ENCODE results near the gene NTN3. TPM values are rescaled to one million over a fixed set of nuclear protein-coding genes. Genes with fewer than 3 reads are reported as not detected.
"Not testable (repeated sequence)": the region's sequence is repeated elsewhere in the genome, so short reads cannot be mapped to it uniquely, and the experiment has no call there.

NTN3 gene
- total RNA-seq, 1 experiment from 2014 or later: not detected

DNA sequence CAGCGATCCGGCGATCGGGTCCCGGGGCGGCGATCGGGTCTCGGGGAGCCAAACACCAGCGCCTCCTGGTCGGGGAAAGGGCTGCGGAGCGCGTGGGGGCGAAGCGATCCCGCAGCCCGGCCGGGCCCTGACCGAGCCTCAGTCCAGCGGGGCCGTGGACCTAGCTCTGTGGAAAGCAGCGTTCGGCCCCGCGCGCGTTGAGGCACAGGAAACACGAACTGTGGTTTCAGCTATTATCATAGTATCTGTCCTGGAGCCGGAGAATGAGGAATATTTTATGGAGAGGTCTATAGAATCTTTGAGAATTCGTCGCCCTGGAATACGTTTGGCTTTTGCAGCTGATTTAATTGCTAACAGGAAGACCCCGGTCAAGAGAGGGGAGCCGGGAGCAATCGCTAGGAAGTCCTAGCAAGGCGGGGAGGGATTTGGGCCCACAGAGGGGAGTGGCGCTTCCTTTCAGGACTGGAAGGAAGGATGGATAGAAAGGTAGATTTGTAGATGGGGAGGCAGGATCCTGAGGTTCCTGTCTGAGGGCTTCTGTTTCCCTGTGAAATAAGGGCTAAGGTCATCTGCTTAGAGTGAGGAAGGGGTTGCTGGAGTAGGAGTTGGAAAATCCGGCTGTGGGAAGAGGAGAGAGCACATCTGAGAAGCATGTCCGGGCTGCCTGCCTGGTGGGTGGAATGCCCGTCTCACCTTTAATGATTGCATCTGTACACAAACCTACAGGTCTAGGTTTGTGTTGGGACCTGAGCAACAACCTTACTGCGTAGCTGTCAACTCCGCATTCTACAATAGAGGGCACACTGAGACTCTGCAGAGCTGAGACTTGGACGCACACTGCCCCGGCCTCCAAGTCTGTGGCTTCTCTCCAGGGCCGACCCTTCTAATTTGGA, 41.1 kb upstream of the NTN3 start:
- TF ChIP-seq, protein P1, sequence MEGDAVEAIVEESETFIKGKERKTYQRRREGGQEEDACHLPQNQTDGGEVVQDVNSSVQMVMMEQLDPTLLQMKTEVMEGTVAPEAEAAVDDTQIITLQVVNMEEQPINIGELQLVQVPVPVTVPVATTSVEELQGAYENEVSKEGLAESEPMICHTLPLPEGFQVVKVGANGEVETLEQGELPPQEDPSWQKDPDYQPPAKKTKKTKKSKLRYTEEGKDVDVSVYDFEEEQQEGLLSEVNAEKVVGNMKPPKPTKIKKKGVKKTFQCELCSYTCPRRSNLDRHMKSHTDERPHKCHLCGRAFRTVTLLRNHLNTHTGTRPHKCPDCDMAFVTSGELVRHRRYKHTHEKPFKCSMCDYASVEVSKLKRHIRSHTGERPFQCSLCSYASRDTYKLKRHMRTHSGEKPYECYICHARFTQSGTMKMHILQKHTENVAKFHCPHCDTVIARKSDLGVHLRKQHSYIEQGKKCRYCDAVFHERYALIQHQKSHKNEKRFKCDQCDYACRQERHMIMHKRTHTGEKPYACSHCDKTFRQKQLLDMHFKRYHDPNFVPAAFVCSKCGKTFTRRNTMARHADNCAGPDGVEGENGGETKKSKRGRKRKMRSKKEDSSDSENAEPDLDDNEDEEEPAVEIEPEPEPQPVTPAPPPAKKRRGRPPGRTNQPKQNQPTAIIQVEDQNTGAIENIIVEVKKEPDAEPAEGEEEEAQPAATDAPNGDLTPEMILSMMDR (IDR thresholded peaks at IDR 0.05; ENCODE audit: unreplicated experiment): peak; percentile 15
- H3K36me3 Mint-ChIP-seq (ENCODE audit: insufficient read depth, unreplicated experiment): peaks cover 11% of the 10 kb centered on the region
- DNase-seq (ENCODE audit: unreplicated experiment): peak; percentile 42
- ChIA-PET POLR2A (interaction anchor here (0.8 to 2.1 kb wide), 17 partner anchors 12 to 179 kb away, joined by 3 to 10 read pairs (median 4); partner anchors contain the start of genes ECI1, NTN3, TBC1D24 and TEDC2), CTCF (interaction anchor here (0.5 to 2.5 kb wide), 16 partner anchors 9 to 1704 kb away, joined by 3 to 15 read pairs (median 4); partner anchors contain the start of gene CCDC78)
- no peaks in the 10 kb centered on the region for H3K27me3 Mint-ChIP-seq (ENCODE audit: insufficient read depth, unreplicated experiment)
- peak overlapping the region; percentile 16 for H3K27ac Mint-ChIP-seq (ENCODE audit: low read depth, unreplicated experiment)
- TSS peak; percentile 29 for BruUV-seq (replicated peaks)
- peaks cover 20% of the 10 kb centered on the region for H3K4me1 Mint-ChIP-seq (ENCODE audit: insufficient read depth, unreplicated experiment)
- peak overlapping the region; percentile 86 for H3K4me3 Mint-ChIP-seq (ENCODE audit: unreplicated experiment)
- intact Hi-C loops (cut with micrococcal nuclease): loop anchor here (1.0 kb wide), 1 partner anchor 90 kb away; the partner anchor contains the start of gene ABCA3
- no peaks in the 10 kb centered on the region for H3K9me3 Mint-ChIP-seq (ENCODE audit: unreplicated experiment)

DNA sequence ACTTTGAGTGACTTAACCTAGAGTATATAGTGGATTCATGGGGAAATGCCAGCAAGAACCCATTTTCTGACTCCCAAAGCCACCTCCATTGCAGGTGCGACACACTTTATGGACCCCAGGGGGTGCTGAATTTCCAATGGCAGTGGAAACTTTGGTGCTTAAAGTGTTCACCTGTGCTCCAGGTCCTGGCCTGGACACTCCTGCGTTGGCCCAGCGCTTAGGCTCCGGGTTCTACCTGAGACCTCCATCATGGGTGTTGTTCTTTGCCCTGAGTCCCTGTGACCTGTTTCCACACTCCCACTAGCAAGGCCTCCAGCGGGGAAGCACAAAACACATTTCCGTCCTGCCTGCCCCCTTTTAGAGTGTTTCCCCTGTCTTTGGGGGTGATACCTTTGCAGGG, 38.8 kb upstream of the NTN3 start:
- BruUV-seq (replicated peaks): no TSS peak
- no peaks in the 10 kb centered on the region for H3K27me3 Mint-ChIP-seq (ENCODE audit: insufficient read depth, unreplicated experiment)
- H3K4me1 Mint-ChIP-seq (ENCODE audit: insufficient read depth, unreplicated experiment): peaks cover 10% of the 10 kb centered on the region
- CTCF ChIA-PET: no interaction called here
- POLR2A ChIA-PET: no interaction called here
- no peak for DNase-seq (ENCODE audit: unreplicated experiment)
- peaks cover 21% of the 10 kb centered on the region for H3K36me3 Mint-ChIP-seq (ENCODE audit: insufficient read depth, unreplicated experiment)
- H3K9me3 Mint-ChIP-seq (ENCODE audit: unreplicated experiment): no peaks in the 10 kb centered on the region
- TF ChIP-seq, protein P1 (IDR thresholded peaks at IDR 0.05; ENCODE audit: unreplicated experiment): no peak
- no peak overlapping the region for H3K4me3 Mint-ChIP-seq (ENCODE audit: unreplicated experiment)
- no peak overlapping the region for H3K27ac Mint-ChIP-seq (ENCODE audit: low read depth, unreplicated experiment)
- intact Hi-C loops (cut with micrococcal nuclease): no loop called here

DNA sequence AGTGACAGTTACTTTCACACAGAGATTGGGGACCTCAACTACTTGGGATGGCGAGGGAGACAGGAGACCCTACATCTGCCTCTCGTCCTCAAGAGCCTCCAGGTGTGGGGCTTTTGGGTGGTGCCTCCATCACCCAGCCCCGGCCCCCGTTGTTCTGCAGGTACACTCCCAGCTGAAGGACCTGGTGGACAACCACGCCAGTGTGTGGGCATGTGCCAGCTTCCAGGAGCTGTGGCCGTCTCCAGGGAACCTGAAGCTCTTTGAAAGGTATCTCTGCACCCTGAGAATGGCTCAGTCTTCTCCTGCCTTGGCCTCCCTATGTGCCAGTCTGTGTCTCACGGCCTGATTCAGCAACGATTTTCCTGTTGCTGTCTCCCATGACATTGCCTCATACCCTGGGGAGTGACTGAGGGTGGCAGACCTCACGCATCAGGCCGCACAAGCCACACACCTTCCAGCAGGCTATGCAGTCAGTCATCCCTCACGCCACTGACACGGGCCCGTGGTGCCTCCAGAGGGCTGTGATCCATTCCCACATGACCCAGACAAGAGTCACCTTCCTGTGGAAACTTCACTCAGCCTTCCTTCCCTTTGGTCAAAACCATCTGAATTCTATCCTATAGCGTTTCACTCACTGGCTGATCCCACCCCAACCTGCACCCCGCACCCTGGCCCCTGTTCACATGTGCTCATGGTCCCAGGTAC, 38.1 kb upstream of the NTN3 start:
- no peak overlapping the region for H3K27ac Mint-ChIP-seq (ENCODE audit: low read depth, unreplicated experiment)
- CTCF ChIA-PET: no interaction called here

DNA sequence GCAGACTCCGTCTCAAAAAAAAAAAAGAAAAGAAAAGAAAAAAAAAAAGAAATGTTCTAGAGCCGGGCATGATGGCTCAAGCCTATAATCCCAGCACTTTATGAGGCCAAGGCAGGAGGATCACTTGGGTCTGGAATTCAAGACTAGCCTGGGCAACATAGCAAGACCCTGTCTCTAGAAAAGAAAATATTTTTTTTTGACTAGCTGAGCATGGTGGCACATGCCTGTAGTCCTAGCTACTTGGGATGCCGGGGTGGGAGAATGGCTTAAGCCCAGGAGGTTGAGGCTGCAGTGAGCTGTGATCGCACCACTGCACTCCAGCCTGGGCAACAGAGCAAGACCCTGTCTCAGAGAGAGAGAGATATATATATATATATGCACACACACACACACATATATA, 35.9 kb upstream of the NTN3 start:
- H3K9me3 Mint-ChIP-seq (ENCODE audit: unreplicated experiment); H3K27me3 Mint-ChIP-seq (ENCODE audit: insufficient read depth, unreplicated experiment); BruUV-seq (replicated peaks); DNase-seq (ENCODE audit: unreplicated experiment); CTCF ChIA-PET; H3K27ac Mint-ChIP-seq (ENCODE audit: low read depth, unreplicated experiment); intact Hi-C loops (cut with micrococcal nuclease); H3K4me1 Mint-ChIP-seq (ENCODE audit: insufficient read depth, unreplicated experiment); H3K4me3 Mint-ChIP-seq (ENCODE audit: unreplicated experiment): not testable (repeated sequence)
- peaks cover 49% of the 10 kb centered on the region for H3K36me3 Mint-ChIP-seq (ENCODE audit: insufficient read depth, unreplicated experiment)
- POLR2A ChIA-PET: interaction anchor here (1.2 kb wide), 1 partner anchor 163 kb away, joined by 3 read pairs; no protein-coding TSS in a partner anchor

More for the DNA sequence above, 38.1 kb upstream of the NTN3 start:
- no peak overlapping the region for H3K4me3 Mint-ChIP-seq (ENCODE audit: unreplicated experiment)
- H3K4me1 Mint-ChIP-seq (ENCODE audit: insufficient read depth, unreplicated experiment): peaks cover 7% of the 10 kb centered on the region
- peaks cover 28% of the 10 kb centered on the region for H3K36me3 Mint-ChIP-seq (ENCODE audit: insufficient read depth, unreplicated experiment)
- POLR2A ChIA-PET: no interaction called here
- TF ChIP-seq, protein P1 (IDR thresholded peaks at IDR 0.05; ENCODE audit: unreplicated experiment): no peak
- intact Hi-C loops (cut with micrococcal nuclease): no loop called here
- H3K9me3 Mint-ChIP-seq (ENCODE audit: unreplicated experiment): no peaks in the 10 kb centered on the region
- H3K27me3 Mint-ChIP-seq (ENCODE audit: insufficient read depth, unreplicated experiment): no peaks in the 10 kb centered on the region
- no peak for DNase-seq (ENCODE audit: unreplicated experiment)
- BruUV-seq (replicated peaks): no TSS peak
